WTC11 (cell line): Measurements from ENCODE around the gene ADAMTSL5. TPM values are rescaled to one million over a fixed set of nuclear protein-coding genes. Genes with fewer than 3 reads are reported as not detected.

Experiments
- ATAC-seq: fragments of 200-7000 bp; cut with Tn5 transposase; 2 replicates; pipeline ENCODE4 v1.10.0; 2021; ENCODE audit warnings: mild to moderate bottlenecking, moderate library complexity
- CTCF ChIA-PET: fragments of 300-600 bp; sonication (Branson Sonifier 250); formaldehyde crosslinking; loops from one replicate; lab custom pipeline; 2021; ENCODE audit warnings: antibody characterized with exemption; lab: Charles Lee
- POLR2A ChIA-PET: fragments of 350-600 bp; sonication (Branson Sonifier 250); formaldehyde crosslinking; loops from one replicate; lab custom pipeline; 2021; ENCODE audit warnings: antibody characterized with exemption; lab: Charles Lee
- DNase-seq: peaks from one replicate; pipeline ENCODE4 v3.0.0; 2021; ENCODE audit warnings: low spot score
- H3K27ac Mint-ChIP-seq: 2 replicates; pipeline ENCODE4 v1.8.0; 2021; ENCODE audit warnings: mixed read lengths
- H3K27me3 Mint-ChIP-seq: 2 replicates; pipeline ENCODE4 v1.8.0; 2021; ENCODE audit warnings: low read depth, mild to moderate bottlenecking, moderate library complexity, mixed read lengths
- H3K36me3 Mint-ChIP-seq: 2 replicates; pipeline ENCODE4 v1.8.0; 2021; ENCODE audit warnings: mixed read lengths
- H3K4me1 Mint-ChIP-seq: 2 replicates; pipeline ENCODE4 v1.8.0; 2022; ENCODE audit warnings: mixed read lengths
- H3K4me3 Mint-ChIP-seq: 2 replicates; pipeline ENCODE4 v1.8.0; 2021; ENCODE audit warnings: mild to moderate bottlenecking, moderate library complexity, mixed read lengths
- H3K9me3 Mint-ChIP-seq: 2 replicates; pipeline ENCODE4 v1.8.0; 2021; ENCODE audit warnings: mixed read lengths
- CDX4 ChIP-seq: fragments of 250-450 bp; sonication (Bioruptor Pico); IDR thresholded peaks from 2 replicates; pipeline ENCODE4 v1.9.0; 2021; ENCODE audit warnings: moderate library complexity, mild to moderate bottlenecking, inconsistent platforms, borderline replicate concordance
- CREM ChIP-seq: sonication (generic); formaldehyde crosslinking; IDR thresholded peaks from 2 replicates; pipeline ENCODE4 v1.8.1; 2022; ENCODE audit warnings: mild to moderate bottlenecking, missing genetic modification reagents, moderate library complexity
- E2F1 ChIP-seq: sonication (generic); formaldehyde crosslinking; IDR thresholded peaks from 2 replicates; pipeline ENCODE4 v1.8.0; 2022; ENCODE audit warnings: mild to moderate bottlenecking, missing genetic modification reagents
- HMGA2 ChIP-seq: fragments of 250-450 bp; sonication (Bioruptor Pico); IDR thresholded peaks from 2 replicates; pipeline ENCODE4 v1.4.0; 2021; ENCODE audit warnings: mild to moderate bottlenecking, moderate library complexity
- SOX15 ChIP-seq: fragments of 250-450 bp; sonication (Bioruptor Pico); IDR thresholded peaks from 2 replicates; pipeline ENCODE4 v1.9.0; 2021; ENCODE audit warnings: mild to moderate bottlenecking
- SP1 ChIP-seq: sonication (generic); formaldehyde crosslinking; conservative IDR thresholded peaks from 2 replicates; pipeline ENCODE4 v1.8.1; 2022; ENCODE audit warnings: missing genetic modification reagents
- TCF7 ChIP-seq: sonication (generic); formaldehyde crosslinking; IDR thresholded peaks from 2 replicates; pipeline ENCODE4 v1.8.0; 2022; ENCODE audit warnings: mild to moderate bottlenecking, low read depth, missing genetic modification reagents, moderate library complexity
- ZNF281 ChIP-seq: sonication (generic); formaldehyde crosslinking; IDR thresholded peaks from 2 replicates; pipeline ENCODE4 v1.8.0; 2023; ENCODE audit warnings: mild to moderate bottlenecking, missing genetic modification reagents
- ZNF317 ChIP-seq: sonication (generic); formaldehyde crosslinking; IDR thresholded peaks from 2 replicates; pipeline ENCODE4 v1.8.1; 2023; ENCODE audit warnings: low read depth, mild to moderate bottlenecking, moderate library complexity, missing genetic modification reagents, borderline replicate concordance
- total RNA-seq: library from RNA; stranded (reverse); gene quantifications from 3 replicates; pipeline ENCODE4 v1.2.3, GENCODE V29; 2021
- TF ChIP-seq, protein P1 (sequence below): sonication (generic); formaldehyde crosslinking; IDR thresholded peaks from 2 replicates; pipeline ENCODE4 v1.8.0; 2023; ENCODE audit warnings: missing genetic modification reagents
- TF ChIP-seq, protein P2 (sequence below): sonication (generic); formaldehyde crosslinking; IDR thresholded peaks from 2 replicates; pipeline ENCODE4 v1.8.0; 2022; ENCODE audit warnings: missing genetic modification reagents
- TF ChIP-seq, protein P3 (sequence below): sonication (generic); formaldehyde crosslinking; IDR thresholded peaks from 2 replicates; pipeline ENCODE4 v1.8.1; 2023; ENCODE audit warnings: mild to moderate bottlenecking, missing genetic modification reagents
- TF ChIP-seq, protein P4 (sequence below): fragments of 250-450 bp; sonication (Bioruptor Pico); IDR thresholded peaks from 2 replicates; pipeline ENCODE4 v1.9.0; 2021; ENCODE audit warnings: mild to moderate bottlenecking
- TF ChIP-seq, protein P5 (sequence below): sonication (generic); formaldehyde crosslinking; IDR thresholded peaks from 2 replicates; pipeline ENCODE4 v1.8.1; 2023; ENCODE audit warnings: mild to moderate bottlenecking, moderate library complexity, missing genetic modification reagents

ADAMTSL5 gene
- total RNA-seq, 1 experiment from 2014 or later: 1.5 TPM

GRCh38 chr19:1486720-1487575 is 25.9 kb downstream of the ADAMTSL5 start:
- Mint-ChIP-seq H3K4me3 (no peak overlapping the region), H3K27me3 (peaks cover 6% of the 10 kb centered on the region), H3K4me1 (peaks cover 4% of the 10 kb centered on the region)
- CTCF ChIA-PET: no interaction called here
- DNase-seq: no peak
- TF ChIP-seq E2F1 (CRISPR knock-in tag): no peak
- TF ChIP-seq CREM (CRISPR knock-in tag): no peak
- no peak for TF ChIP-seq ZNF317 (CRISPR knock-in tag)
- no peak for TF ChIP-seq TCF7 (CRISPR knock-in tag)
- TF ChIP-seq, protein P1, sequence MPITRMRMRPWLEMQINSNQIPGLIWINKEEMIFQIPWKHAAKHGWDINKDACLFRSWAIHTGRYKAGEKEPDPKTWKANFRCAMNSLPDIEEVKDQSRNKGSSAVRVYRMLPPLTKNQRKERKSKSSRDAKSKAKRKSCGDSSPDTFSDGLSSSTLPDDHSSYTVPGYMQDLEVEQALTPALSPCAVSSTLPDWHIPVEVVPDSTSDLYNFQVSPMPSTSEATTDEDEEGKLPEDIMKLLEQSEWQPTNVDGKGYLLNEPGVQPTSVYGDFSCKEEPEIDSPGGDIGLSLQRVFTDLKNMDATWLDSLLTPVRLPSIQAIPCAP (CRISPR knock-in tag): no peak
- TF ChIP-seq, protein P2, sequence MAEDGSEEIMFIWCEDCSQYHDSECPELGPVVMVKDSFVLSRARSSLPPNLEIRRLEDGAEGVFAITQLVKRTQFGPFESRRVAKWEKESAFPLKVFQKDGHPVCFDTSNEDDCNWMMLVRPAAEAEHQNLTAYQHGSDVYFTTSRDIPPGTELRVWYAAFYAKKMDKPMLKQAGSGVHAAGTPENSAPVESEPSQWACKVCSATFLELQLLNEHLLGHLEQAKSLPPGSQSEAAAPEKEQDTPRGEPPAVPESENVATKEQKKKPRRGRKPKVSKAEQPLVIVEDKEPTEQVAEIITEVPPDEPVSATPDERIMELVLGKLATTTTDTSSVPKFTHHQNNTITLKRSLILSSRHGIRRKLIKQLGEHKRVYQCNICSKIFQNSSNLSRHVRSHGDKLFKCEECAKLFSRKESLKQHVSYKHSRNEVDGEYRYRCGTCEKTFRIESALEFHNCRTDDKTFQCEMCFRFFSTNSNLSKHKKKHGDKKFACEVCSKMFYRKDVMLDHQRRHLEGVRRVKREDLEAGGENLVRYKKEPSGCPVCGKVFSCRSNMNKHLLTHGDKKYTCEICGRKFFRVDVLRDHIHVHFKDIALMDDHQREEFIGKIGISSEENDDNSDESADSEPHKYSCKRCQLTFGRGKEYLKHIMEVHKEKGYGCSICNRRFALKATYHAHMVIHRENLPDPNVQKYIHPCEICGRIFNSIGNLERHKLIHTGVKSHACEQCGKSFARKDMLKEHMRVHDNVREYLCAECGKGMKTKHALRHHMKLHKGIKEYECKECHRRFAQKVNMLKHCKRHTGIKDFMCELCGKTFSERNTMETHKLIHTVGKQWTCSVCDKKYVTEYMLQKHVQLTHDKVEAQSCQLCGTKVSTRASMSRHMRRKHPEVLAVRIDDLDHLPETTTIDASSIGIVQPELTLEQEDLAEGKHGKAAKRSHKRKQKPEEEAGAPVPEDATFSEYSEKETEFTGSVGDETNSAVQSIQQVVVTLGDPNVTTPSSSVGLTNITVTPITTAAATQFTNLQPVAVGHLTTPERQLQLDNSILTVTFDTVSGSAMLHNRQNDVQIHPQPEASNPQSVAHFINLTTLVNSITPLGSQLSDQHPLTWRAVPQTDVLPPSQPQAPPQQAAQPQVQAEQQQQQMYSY: no peak
- no peak for TF ChIP-seq SOX15 (CRISPR knock-in tag)
- TF ChIP-seq ZNF281: no peak
- no peak for TF ChIP-seq SP1 (CRISPR knock-in tag)
- TF ChIP-seq CDX4: no peak
- TF ChIP-seq, all 79 proteins: peak for 0
- no peaks in the 10 kb centered on the region for H3K36me3 Mint-ChIP-seq
- ATAC-seq: no peak
- H3K27ac Mint-ChIP-seq: no peak overlapping the region
- H3K9me3 Mint-ChIP-seq: no peaks in the 10 kb centered on the region
- POLR2A ChIA-PET: no interaction called here

GRCh38 chr19:1483979-1484428 is 28.8 kb downstream of the ADAMTSL5 start:
- ATAC-seq (no peak), DNase-seq (no peak)
- no peak overlapping the region for H3K4me3 Mint-ChIP-seq
- no peaks in the 10 kb centered on the region; the same call in 1 of the 2 replicates for H3K36me3 Mint-ChIP-seq
- no peak overlapping the region for H3K27ac Mint-ChIP-seq
- CTCF ChIA-PET: no interaction called here
- peaks cover 3% of the 10 kb centered on the region; the same call in 1 of the 2 replicates for H3K4me1 Mint-ChIP-seq
- no peaks in the 10 kb centered on the region; the same call in 1 of the 2 replicates for H3K27me3 Mint-ChIP-seq
- POLR2A ChIA-PET: no interaction called here
- H3K9me3 Mint-ChIP-seq: no peaks in the 10 kb centered on the region
- TF ChIP-seq, protein P3, sequence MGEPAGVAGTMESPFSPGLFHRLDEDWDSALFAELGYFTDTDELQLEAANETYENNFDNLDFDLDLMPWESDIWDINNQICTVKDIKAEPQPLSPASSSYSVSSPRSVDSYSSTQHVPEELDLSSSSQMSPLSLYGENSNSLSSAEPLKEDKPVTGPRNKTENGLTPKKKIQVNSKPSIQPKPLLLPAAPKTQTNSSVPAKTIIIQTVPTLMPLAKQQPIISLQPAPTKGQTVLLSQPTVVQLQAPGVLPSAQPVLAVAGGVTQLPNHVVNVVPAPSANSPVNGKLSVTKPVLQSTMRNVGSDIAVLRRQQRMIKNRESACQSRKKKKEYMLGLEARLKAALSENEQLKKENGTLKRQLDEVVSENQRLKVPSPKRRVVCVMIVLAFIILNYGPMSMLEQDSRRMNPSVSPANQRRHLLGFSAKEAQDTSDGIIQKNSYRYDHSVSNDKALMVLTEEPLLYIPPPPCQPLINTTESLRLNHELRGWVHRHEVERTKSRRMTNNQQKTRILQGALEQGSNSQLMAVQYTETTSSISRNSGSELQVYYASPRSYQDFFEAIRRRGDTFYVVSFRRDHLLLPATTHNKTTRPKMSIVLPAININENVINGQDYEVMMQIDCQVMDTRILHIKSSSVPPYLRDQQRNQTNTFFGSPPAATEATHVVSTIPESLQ: no peak
- TF ChIP-seq, protein P4, sequence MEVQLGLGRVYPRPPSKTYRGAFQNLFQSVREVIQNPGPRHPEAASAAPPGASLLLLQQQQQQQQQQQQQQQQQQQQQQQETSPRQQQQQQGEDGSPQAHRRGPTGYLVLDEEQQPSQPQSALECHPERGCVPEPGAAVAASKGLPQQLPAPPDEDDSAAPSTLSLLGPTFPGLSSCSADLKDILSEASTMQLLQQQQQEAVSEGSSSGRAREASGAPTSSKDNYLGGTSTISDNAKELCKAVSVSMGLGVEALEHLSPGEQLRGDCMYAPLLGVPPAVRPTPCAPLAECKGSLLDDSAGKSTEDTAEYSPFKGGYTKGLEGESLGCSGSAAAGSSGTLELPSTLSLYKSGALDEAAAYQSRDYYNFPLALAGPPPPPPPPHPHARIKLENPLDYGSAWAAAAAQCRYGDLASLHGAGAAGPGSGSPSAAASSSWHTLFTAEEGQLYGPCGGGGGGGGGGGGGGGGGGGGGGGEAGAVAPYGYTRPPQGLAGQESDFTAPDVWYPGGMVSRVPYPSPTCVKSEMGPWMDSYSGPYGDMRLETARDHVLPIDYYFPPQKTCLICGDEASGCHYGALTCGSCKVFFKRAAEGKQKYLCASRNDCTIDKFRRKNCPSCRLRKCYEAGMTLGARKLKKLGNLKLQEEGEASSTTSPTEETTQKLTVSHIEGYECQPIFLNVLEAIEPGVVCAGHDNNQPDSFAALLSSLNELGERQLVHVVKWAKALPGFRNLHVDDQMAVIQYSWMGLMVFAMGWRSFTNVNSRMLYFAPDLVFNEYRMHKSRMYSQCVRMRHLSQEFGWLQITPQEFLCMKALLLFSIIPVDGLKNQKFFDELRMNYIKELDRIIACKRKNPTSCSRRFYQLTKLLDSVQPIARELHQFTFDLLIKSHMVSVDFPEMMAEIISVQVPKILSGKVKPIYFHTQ (CRISPR knock-in tag): no peak
- no peak for TF ChIP-seq HMGA2 (CRISPR knock-in tag)
- TF ChIP-seq, protein P5, sequence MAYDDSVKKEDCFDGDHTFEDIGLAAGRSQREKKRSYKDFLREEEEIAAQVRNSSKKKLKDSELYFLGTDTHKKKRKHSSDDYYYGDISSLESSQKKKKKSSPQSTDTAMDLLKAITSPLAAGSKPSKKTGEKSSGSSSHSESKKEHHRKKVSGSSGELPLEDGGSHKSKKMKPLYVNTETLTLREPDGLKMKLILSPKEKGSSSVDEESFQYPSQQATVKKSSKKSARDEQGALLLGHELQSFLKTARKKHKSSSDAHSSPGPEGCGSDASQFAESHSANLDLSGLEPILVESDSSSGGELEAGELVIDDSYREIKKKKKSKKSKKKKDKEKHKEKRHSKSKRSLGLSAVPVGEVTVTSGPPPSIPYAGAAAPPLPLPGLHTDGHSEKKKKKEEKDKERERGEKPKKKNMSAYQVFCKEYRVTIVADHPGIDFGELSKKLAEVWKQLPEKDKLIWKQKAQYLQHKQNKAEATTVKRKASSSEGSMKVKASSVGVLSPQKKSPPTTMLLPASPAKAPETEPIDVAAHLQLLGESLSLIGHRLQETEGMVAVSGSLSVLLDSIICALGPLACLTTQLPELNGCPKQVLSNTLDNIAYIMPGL: no peak
